ENCODE data around the gene FTO.

FTO gene

GRCh38 chr16:54123766-54124165 is 419.8 kb downstream of the FTO start:
- no peak overlapping the region for H3K27ac ChIP-seq
- no peaks in the 10 kb centered on the region for H3K79me2 ChIP-seq
- H3K4me1 ChIP-seq, result no peaks in the 10 kb centered on the region
- H3K36me3 ChIP-seq (ENCODE audit: control insufficient read depth, insufficient read depth, low read length), result no peaks in the 10 kb centered on the region
- H3K4me3 ChIP-seq (ENCODE audit: low read depth, low read length), result no peak overlapping the region
- H3K27me3 ChIP-seq (ENCODE audit: control insufficient read depth, insufficient read depth, low read length), result no peaks in the 10 kb centered on the region
- no peaks in the 10 kb centered on the region for H3K9me3 ChIP-seq (ENCODE audit: control insufficient read depth, low read length)
- no peak for TF ChIP-seq CTCF (IDR thresholded peaks at IDR 0.05)
- H2AFZ ChIP-seq, result no peak overlapping the region
- H3K9ac ChIP-seq, result no peak overlapping the region
- no peak overlapping the region for H3K4me2 ChIP-seq (ENCODE audit: low read length)

GRCh38 chr16:54125751-54126655 is 422.0 kb downstream of the FTO start:
- Histone ChIP-seq H3K27me3 (ENCODE audit: control insufficient read depth, insufficient read depth, low read length) (no peaks in the 10 kb centered on the region), H3K79me2 (no peaks in the 10 kb centered on the region), H3K36me3 (ENCODE audit: control insufficient read depth, insufficient read depth, low read length) (no peaks in the 10 kb centered on the region), H2AFZ (no peak overlapping the region), H3K9ac (no peak overlapping the region), H3K4me1 (no peaks in the 10 kb centered on the region), H3K4me3 (ENCODE audit: low read depth, low read length) (no peak overlapping the region), H3K27ac (no peak overlapping the region), H3K9me3 (ENCODE audit: control insufficient read depth, low read length) (no peaks in the 10 kb centered on the region), H3K4me2 (ENCODE audit: low read length) (no peak overlapping the region)
- TF ChIP-seq CTCF (IDR thresholded peaks at IDR 0.05), result no peak

- no peaks in the 10 kb centered on the region for H3K4me1 ChIP-seq
- no peaks in the 10 kb centered on the region for H3K27me3 ChIP-seq (ENCODE audit: control insufficient read depth, insufficient read depth, low read length)
- H3K9me3 ChIP-seq (ENCODE audit: control insufficient read depth, low read length), result no peaks in the 10 kb centered on the region
- H2AFZ ChIP-seq, result no peak overlapping the region
- no peaks in the 10 kb centered on the region for H3K36me3 ChIP-seq (ENCODE audit: control insufficient read depth, insufficient read depth, low read length)
- no peak overlapping the region for H3K9ac ChIP-seq
- no peak overlapping the region for H3K4me2 ChIP-seq (ENCODE audit: low read length)
- no peaks in the 10 kb centered on the region for H3K79me2 ChIP-seq
- no peak for TF ChIP-seq CTCF (IDR thresholded peaks at IDR 0.05)
- H3K4me3 ChIP-seq (ENCODE audit: low read depth, low read length), result no peak overlapping the region
- no peak overlapping the region for H3K27ac ChIP-seq
Measured at GRCh38 chr16:54126907-54127306, 423.0 kb downstream of the FTO start.

GRCh38 chr16:54128629-54129234 is 424.8 kb downstream of the FTO start:
- no peaks in the 10 kb centered on the region for H3K79me2 ChIP-seq
- H3K4me1 ChIP-seq, result no peaks in the 10 kb centered on the region
- TF ChIP-seq CTCF (IDR thresholded peaks at IDR 0.05), result no peak
- H3K9ac ChIP-seq, result no peak overlapping the region
- no peak overlapping the region for H2AFZ ChIP-seq
- H3K9me3 ChIP-seq (ENCODE audit: control insufficient read depth, low read length), result no peaks in the 10 kb centered on the region
- no peaks in the 10 kb centered on the region for H3K36me3 ChIP-seq (ENCODE audit: control insufficient read depth, insufficient read depth, low read length)
- H3K27me3 ChIP-seq (ENCODE audit: control insufficient read depth, insufficient read depth, low read length), result no peaks in the 10 kb centered on the region
- H3K4me3 ChIP-seq (ENCODE audit: low read depth, low read length), result no peak overlapping the region
- no peak overlapping the region for H3K27ac ChIP-seq
- H3K4me2 ChIP-seq (ENCODE audit: low read length), result no peak overlapping the region

All from parathyroid adenoma (tissue), 2 donors.